ENCODE results near the gene PCDH9.

PCDH9 gene

DNA sequence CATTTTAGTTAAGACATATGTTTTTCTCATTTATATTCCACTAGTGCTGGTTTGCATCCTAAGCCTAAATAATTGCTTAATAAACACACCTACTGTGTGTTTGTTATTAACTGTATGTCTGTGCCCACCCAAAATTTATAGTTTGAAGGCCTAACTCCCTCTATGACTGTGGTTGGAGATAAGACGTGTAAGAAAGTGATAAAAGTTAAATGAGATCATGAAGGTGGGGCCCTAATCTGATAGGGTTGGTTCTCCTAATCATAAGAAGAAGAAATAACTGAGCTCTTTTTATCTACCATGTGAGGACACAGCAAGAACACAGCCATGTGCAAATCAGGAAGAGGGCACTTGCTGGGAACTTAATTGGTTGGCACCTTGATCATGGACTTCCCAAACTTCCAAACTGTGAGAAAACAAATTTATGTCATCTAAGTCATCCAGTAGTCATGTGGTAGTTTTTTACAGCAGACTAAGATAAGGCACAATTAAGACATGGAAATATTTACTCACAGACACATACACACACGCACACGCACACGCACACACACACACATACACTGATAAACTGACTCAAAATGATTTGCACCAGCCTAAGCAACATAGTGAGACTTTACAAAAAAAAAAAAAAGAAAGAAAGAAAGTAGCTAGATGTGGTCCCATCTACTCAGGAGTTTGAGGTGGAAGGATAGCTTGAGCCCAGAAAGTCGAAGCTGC, 662.1 kb downstream of the PCDH9 start:
- DNase-seq (ENCODE audit: low read depth in 2 of 2): no peak

DNA sequence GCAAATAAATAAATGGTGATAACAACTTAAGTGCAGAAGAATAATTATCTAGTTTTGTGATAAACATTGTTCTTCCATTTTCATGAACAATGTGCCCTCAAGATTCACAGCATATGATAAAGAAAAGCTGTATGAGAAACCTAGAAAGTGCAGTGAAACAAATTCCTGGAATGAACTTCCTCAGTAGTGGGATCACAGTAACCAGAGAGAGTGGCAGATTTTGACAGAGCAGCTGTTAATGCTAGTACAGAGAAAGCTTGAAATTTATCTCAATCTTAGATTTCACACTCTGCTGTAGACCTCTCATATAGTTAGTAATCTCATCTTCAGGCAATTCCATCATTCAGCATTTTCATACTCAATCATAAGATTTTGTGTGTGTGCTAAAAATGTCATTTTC, 664.9 kb downstream of the PCDH9 start:
- DNase-seq (ENCODE audit: low read depth in 2 of 2): no peak

DNA sequence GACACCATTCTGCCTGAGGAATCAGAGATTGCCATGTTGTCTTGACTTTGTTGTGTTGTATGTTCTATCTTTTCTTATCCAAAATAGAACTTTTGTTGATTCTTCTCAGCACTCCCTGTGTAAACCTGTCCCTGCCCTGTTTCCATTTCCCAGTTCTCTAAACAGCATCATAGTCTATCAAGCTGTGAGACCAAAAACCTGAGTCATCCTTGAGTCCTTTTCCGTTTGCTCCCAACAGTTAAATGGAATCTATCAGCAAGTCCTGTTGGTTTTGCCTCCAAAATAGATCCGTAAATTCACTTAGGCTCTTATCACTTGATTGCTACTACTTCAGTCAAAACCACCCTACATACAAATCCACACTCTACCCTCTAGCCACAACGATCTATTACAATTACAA, 667.1 kb downstream of the PCDH9 start:
- no peak for DNase-seq (ENCODE audit: low read depth in 2 of 2)

DNA sequence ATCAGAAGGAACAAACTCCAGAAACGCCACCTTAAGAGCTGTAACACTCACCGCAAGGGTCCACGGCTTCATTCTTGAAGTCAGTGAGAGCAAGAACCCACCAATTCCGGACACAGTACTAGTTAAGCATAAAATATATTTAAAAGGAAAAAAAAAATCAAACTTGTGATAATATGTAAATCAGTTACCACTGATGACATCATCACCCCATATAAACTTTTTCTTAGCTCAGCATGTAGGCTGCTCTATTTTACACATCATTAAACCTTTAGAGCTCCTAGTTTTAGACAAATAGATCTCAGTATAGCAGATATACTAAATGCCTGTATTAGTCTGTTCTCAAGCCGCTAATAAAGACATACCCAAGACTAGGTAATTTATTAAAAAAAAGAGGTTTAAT, 668.1 kb downstream of the PCDH9 start:
- no peak for DNase-seq (ENCODE audit: low read depth in 2 of 2)

DNA sequence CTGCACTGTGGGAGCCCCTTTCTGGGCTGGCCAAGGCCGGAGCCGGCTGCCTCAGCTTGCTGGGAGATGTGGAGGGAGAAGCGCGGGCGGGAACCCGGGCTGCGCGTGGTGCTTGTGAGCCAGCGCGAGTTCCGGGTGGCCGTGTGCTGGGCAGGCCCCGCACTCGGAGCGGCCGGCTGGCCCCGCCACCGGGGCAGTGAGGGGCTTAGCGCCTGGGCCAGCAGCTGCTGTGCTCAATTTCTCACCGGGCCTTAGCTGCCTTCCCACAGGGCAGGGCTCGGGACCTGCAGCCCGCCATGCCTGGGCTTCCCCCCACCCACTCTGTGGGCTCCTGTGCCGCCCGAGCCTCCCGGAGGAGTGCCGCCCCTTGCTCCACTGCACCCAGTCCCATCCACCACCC, 669.1 kb downstream of the PCDH9 start:
- no peak for DNase-seq (ENCODE audit: low read depth in 2 of 2)

DNA sequence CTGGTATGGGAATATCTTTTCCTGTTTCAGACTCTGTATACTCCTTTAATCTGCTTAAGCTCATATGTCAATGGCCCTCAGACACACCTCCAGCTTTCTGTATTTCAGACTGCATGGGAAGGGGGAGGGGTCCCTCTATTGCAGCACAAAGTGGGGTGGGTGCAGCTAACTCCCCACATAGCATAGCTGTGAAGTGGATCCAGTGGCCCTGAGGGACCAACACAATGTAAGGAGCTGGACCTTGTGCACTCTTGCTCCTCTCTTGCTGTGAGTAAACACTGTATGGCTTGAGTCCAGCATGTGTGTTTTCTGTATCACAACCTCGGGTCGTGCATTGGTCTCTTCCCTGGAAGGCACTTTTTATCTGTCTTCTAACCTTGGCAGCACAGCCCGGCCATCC, 669.9 kb downstream of the PCDH9 start:
- no peak for DNase-seq (ENCODE audit: low read depth in 2 of 2)

DNA sequence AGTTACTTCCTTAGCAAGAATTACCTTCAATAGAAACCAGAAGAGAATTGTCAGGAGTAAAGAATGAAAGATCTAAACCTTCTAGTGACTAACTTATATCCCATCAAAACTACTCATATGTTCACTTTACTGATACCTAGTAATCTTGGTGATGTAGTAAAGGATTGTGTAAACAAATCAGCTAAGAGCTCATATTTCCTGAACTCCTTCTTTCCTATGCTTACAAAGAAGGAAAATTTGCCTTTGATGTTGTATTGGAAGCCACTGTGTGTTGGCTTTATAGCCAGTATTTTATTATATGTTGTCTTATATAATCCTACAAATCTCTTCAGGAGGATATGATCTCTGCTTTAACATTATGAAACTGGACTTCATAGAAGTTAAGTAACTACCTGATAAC, 671.0 kb downstream of the PCDH9 start:
- DNase-seq (ENCODE audit: low read depth in 2 of 2): no peak

DNA sequence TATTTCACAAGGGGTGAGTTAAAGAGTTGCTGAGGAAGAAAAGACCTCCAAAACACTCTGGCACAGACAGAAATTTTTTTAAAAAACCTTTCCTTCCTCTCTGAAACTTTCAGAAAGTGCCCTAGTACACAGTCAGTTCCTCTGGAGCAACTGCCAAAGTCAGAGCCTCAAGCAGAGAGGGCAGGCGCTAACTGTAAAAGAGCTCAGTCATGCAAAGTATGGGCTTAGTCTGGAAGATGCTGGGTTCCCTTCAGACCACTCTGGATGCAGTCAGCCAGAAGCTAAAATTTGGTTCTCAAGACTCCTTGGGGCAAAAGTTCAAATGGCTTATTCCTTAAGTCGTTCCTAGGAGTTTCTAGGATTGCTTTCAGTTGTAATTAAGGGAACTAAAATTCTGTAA, 671.6 kb downstream of the PCDH9 start:
- DNase-seq (ENCODE audit: low read depth in 2 of 2): no peak

DNA sequence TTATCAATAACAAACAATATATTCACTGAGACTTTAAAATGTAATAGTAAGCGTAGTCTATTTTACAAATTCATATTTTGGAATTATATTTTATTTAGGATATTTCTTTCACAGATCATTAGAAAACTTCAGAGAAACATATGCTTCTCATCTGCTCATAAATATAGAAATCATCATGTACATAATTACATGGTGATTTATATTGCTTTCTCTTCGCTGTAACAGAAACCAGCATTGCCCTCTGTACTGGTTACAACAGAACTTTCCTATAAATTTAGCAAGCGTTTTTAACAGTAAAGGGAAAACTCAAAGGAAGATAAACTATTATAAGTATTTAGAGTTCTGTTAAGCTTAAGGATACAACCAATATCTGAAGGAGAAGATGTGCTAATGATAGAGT, 672.8 kb downstream of the PCDH9 start:
- no peak for DNase-seq (ENCODE audit: low read depth in 2 of 2)

DNA sequence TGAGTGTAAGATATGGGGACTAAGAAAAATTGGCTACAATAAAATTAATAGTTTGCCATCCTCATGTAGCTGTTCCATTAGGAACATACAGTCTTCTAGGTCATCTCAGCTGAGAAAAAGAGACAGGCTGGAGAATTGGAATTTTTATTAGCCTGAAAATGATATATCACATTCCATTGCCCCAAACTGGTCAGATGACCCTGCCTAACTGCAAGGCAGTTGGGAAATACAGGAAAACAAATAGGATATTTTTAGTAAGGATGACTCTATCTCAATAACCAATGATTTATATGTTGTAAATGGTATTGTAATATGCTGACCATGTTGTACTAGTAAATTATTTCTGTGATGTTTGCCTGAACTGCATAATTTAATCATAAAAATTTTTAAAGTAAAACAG, 673.8 kb downstream of the PCDH9 start:
- DNase-seq (ENCODE audit: low read depth in 2 of 2): no peak

DNA sequence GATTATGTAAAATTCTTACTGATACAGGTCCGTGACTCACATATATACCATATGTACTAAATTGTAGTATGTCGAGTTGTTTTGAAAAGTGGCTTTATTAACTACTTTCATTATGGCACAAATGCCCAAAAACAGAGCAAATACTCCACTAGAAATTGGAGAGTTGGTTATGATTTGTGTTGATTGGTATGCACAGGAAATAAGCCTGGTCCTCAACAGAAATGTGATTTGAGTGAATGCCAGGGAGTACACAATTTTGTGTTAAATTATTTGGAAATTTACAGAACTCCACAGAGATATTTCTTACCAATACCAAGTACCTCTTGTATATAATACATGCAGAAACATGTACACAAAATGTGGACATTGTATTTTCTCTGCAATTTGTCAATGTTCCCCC, 676.7 kb downstream of the PCDH9 start:
- DNase-seq (ENCODE audit: low read depth in 2 of 2): no peak

DNA sequence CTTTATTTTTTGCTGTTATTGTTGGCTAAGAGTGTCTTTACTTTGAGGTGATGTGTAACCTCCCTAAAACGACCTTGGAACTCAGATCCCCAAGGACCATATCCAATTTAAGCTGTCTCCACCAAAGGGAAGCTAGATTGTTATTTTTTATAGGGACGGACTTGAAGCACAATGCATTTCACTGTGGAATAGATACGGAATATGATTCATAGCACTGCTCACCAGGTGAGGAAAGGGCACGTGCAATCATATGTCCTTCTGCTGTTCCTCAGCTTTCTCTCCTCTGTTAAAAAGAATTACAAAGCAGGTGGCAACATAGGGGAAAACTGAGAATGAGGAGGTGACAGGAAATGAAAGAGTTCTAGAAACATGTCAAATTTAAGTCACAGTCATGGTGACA, 679.0 kb downstream of the PCDH9 start:
- DNase-seq (ENCODE audit: low read depth in 2 of 2): no peak

DNA sequence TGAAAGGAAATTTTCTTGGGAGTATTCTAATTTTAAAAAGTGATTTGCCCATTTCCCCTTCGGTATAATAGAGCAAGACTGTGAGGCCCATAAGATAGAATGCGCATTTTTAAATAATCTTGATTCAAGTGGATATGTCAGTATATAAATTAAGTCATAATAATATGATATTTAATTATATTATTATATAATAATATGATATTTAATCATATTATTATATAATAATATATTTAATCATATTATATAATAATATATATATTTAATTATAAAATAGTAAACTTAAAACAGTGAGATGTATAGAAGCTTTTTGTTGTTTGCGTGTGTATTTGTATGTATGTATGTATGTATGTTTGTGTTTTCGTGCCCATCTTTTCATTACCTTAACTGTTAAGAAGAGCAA, 682.5 kb downstream of the PCDH9 start:
- DNase-seq (ENCODE audit: low read depth in 2 of 2): no peak

DNA sequence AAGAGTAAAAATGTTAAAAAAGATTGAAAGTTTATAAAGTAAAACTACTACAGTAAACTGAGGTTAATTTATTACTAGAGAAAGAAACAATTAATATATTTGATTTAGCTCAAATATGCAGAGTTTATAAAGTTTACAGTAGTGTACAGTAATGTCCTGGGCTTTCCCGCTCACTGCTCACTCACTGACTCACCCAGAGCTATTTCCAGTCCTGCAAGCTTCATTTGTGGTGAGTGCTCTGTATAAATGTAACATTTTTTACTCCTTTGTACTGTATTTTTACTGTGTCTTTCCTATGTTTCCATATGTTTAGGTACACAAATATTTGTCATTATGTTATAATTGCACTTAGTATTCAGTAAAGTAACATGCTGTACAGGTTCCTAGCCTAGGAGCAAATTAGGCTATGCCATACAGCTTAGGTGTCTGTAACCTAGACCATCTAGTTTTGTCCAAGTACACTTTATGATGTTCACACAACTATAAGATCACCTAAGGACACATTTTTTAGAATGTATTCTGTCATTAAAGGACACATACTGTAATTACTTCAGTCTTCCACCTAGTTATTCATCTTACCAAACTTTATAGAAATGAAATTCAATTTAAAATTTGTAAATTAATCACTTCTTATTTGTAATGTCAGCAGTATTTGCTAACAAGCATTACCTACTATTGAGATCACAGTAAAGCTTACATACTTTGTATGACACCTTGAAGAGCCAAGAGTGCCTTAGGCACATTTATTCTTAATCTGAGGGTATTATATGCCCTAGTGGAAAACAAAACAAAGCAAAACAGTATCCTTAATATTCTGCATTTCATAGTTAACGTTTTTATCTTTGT, 683.4 kb downstream of the PCDH9 start:
- no peak for DNase-seq (ENCODE audit: low read depth in 2 of 2)

DNA sequence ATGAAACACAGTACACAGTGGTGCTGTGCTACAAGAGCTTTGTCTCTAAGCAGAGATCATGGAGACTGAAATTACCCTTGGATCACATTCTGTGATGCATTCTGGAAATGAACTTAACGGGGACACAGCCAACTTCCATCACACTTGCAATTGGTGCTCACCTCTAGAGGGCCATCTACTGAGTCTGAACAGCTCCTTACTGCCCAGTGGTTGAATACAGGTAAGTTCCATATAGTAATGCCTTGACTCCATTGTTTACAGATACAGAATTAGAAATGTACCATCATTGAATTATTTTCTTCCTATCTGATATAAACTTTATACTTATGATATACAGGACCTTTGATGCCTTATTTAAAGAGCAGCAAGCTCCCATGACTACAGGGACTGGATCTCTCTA, 686.4 kb downstream of the PCDH9 start:
- no peak for DNase-seq (ENCODE audit: low read depth in 2 of 2)

DNA sequence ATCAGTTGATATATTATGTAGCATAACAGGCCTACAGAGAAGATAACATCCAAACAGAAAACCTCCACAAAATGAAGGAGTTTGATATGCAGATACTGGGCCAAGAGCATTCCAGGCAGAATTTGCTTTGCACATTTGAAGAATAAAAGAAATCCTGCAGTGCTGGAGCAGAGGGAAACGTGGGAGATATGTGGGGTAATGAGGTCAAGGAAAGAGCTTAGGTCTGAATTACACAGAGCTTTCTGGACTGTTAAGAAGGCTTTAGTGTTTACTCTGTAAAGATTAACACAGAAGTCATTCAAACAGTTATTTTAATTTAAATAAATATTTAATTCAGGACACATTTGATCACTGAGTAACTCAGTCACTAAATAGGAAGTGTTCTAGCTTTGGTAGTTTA, 692.7 kb downstream of the PCDH9 start:
- DNase-seq (ENCODE audit: low read depth in 2 of 2): no peak

DNA sequence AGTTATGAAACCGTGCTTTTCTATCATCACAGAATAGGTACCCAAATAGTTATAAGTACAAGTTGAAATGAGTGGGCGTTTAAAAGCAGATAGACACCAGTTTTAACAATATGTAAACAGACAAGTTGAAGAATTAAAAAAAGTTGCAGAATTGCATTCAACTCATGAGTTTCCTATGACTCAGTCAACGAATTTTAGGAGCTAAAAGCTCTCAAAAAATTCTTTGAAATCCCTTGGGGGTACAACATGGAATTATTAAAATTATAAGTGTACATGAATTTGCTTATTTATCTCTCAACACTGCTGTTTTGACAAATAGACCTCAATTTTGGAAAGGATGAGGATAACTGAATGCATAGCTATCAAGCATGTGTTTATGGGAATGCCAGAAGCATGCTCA, 693.4 kb downstream of the PCDH9 start:
- DNase-seq (ENCODE audit: low read depth in 2 of 2): no peak

DNA sequence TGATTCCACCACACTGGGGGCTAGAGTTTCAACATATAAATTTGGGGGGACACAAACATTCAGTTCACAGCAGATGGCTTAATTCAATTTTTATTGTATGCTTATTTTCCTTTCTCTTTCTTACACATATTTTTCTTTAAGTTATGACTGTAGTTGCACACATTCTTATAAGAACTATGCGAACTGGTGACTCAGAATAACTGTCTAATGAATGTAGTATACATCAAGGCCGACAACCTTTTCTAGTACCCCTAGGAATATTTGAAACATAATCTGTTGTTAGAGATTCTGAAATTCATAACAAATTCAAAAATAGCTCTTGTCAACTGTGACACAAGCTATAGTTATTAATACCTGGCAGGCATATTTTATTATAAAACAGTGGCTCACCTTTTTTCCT, 695.6 kb downstream of the PCDH9 start:
- DNase-seq (ENCODE audit: low read depth in 2 of 2): no peak

DNA sequence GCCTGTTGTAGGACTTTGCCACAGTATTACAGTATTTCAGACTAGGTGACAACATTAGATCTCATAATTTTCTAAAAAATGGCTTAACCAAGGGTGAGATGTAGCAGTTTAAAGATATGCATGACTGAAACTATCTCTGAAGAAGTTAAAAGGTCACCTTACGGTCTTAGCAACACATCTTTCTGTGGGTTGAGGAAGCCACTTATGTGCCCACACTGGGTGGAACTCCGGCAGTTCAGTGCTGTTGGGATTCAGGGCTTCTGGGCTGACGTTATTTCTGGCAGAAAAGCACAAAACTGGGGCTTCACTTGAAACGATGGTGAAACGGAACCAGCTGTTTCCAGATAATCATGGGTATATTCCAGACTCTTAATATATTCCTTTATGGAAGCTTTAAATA, 697.3 kb downstream of the PCDH9 start:
- no peak for DNase-seq (ENCODE audit: low read depth in 2 of 2)

DNA sequence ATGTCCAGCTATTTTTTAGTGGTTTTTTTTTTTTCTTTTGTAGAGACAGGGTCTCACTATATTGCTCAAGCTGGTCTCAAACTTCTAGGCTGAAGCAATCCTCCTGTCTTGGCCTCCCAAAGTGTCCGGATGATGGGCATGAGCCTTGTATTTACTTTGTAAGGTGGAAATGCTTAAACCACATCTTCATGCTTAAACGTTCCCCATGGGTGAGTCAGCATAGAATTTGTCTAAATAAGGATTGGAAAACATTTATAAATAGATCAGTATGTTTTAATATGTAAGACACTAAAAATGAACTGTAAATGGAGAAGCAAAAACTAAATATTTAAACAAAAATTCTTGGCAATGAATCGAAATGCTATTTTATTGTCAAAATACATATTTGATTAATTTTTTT, 698.0 kb downstream of the PCDH9 start:
- no peak for DNase-seq (ENCODE audit: low read depth in 2 of 2)

DNA sequence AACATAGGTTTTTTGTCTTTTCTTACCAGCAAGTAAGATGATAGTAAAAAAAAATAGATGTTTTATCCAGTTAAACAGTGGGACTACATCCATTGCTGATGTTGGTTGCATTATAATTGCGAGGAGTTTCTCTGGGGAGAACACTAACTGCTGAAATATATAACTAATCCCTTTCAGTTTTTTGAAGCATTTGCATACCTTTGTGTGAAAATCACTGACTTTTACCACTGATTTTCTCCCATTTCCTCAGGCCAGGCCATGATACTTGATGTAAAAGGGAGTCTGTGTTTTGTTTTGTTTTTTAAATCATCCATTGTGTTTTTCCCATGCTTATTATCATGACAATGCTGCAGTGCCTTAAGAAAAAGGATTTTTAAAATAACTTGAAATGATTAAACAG, 699.5 kb downstream of the PCDH9 start:
- no peak for DNase-seq (ENCODE audit: low read depth in 2 of 2)

DNA sequence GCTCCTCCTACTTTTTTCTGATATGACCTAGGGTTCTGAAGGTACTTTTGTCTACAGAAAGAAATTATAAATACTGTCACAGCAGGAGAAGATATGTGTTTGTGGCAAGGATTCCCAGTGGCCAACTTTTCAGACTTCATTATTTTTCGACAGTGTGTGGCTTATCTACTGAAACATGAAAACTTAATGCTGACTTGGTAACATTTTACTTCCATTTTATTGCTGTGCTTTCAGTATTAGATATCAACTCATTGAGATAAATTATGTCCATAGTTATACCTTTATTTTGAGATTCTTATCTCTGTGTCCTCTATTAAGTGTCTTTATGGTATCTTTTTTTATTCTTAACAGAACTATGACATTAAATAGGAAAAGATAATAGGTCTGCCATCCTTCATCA, 700.0 kb downstream of the PCDH9 start:
- no peak for DNase-seq (ENCODE audit: low read depth in 2 of 2)

DNA sequence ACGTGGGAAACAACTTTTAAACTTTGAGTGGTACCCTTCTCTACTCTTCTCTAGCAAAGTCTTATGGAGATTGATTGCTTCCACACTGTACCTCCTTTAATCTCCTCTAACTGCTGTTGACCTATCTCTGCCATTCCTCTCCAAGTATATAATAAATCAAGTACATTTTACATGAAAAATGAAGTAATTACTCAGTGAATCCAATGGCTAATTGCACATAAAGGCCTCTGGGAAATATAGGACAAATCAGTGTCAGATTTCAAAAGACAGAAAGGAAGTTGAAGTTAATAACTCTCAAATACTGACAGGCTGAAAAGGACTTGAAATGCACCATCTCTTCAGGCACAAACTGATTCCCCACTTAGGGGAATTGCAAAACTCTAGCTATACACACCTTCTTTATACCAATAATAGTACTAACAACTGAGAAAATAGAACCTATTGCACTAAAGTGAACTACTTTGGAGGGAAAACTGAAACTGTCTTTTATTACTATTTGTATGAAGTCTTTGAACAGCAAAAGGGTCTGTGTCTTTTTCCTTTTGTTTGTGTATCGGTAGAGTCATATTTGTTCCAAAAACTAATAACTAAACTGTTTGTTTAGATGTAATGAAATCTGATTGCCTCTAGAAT, 701.1 kb downstream of the PCDH9 start:
- DNase-seq (ENCODE audit: low read depth in 2 of 2): no peak
